Hematopoietic multipotent progenitor cell treated with erythropoietin and hydrocortisone succinate and interleukin-3 and kit ligand, for 17 days (in vitro differentiated cells): ENCODE data around the gene MSTN.
"Not testable (repeated sequence)": the region's sequence is repeated elsewhere in the genome, so short reads cannot be mapped to it uniquely, and the experiment has no call there.

Source experiments
- DNase-seq: peaks from one replicate; pipeline ENCODE4 v3.0.0-alpha.2; 2015; ENCODE audit warnings: low spot score

The MSTN gene

GRCh38 chr2:190063624-190064023 is 1.1 kb upstream of the MSTN start:
- DNase-seq: no peak

GRCh38 chr2:190062053-190062452 is 476 bp downstream of the MSTN start:
- no peak for DNase-seq

GRCh38 chr2:190060626-190061025 is 1.9 kb downstream of the MSTN start:
- DNase-seq: no peak

- no peak for DNase-seq
Measured at GRCh38 chr2:190060019-190060418, 2.5 kb downstream of the MSTN start.

- no peak for DNase-seq
Measured at GRCh38 chr2:190053426-190053825, 9.1 kb downstream of the MSTN start.

- DNase-seq: no peak
Measured at GRCh38 chr2:190052307-190052706, 10.2 kb downstream of the MSTN start.

- DNase-seq: no peak
Measured at GRCh38 chr2:190051223-190051622, 11.3 kb downstream of the MSTN start.

- DNase-seq: no peak
Measured at GRCh38 chr2:190050001-190050400, 12.5 kb downstream of the MSTN start.

- no peak for DNase-seq
Measured at GRCh38 chr2:190044866-190045265, 17.7 kb downstream of the MSTN start.

GRCh38 chr2:190043441-190043840 is 19.1 kb downstream of the MSTN start:
- no peak for DNase-seq

GRCh38 chr2:190036071-190036470 is 26.5 kb downstream of the MSTN start:
- DNase-seq: no peak

- not testable (repeated sequence) for DNase-seq
Measured at GRCh38 chr2:190034417-190034816, 28.1 kb downstream of the MSTN start.

- DNase-seq: no peak
Measured at GRCh38 chr2:190031969-190032618, 30.4 kb downstream of the MSTN start.

- peak; percentile 65 for DNase-seq
Measured at GRCh38 chr2:190023860-190024259, 38.7 kb downstream of the MSTN start.

- DNase-seq: no peak
Measured at GRCh38 chr2:190020720-190021119, 41.8 kb downstream of the MSTN start.

- DNase-seq: no peak
Measured at GRCh38 chr2:190017837-190018236, 44.7 kb downstream of the MSTN start.

- DNase-seq: not testable (repeated sequence)
Measured at GRCh38 chr2:190015969-190016368, 46.6 kb downstream of the MSTN start.
